ENCODE results near the gene CHID1. TPM values are rescaled to one million over a fixed set of nuclear protein-coding genes. Genes with fewer than 3 reads are reported as not detected.
A peak's percentile ranks its signal among the peaks of the same experiment; 100 is the strongest.

CHID1 gene
- total RNA-seq, 6 donors from 2014 or later = 34.6 to 144 (median 59.1) TPM

GRCh38 chr11:871472-871871, 39.1 kb downstream of the CHID1 start:
- peak in 1 of 2 donors; percentile 77 for DNase-seq
- no peaks in the 10 kb centered on the region for H3K27me3 ChIP-seq
- H3K4me3 ChIP-seq = no peak overlapping the region
- ATAC-seq (ENCODE audit: low FRiP score in 2 of 2) = no peak
- H3K36me3 ChIP-seq = peaks cover 0 to 29% (median 16%) of the 10 kb centered on the region in 4 donors
- no peaks in the 10 kb centered on the region for H3K9me3 ChIP-seq
- no peak overlapping the region for H3K27ac ChIP-seq
- TF ChIP-seq EP300 (IDR thresholded peaks at IDR 0.05) = no peak
- no peak for TF ChIP-seq CTCF (IDR thresholded peaks at IDR 0.05)
- TF ChIP-seq POLR2AphosphoS5 (IDR thresholded peaks at IDR 0.05) = no peak
- no peak for TF ChIP-seq POLR2A (IDR thresholded peaks at IDR 0.05)
- no peaks in the 10 kb centered on the region for H3K4me1 ChIP-seq
- WGBS, 2 donors = 86% methylated on average over 7 of the region's 9 CpGs; no CpG with 5 or more reads in 1 of the 2 donors

GRCh38 chr11:870418-870817, 40.2 kb downstream of the CHID1 start:
- TF ChIP-seq EP300 (IDR thresholded peaks at IDR 0.05) = no peak
- no peak for TF ChIP-seq POLR2AphosphoS5 (IDR thresholded peaks at IDR 0.05)
- TF ChIP-seq POLR2A (IDR thresholded peaks at IDR 0.05) = no peak
- no peak for TF ChIP-seq CTCF (IDR thresholded peaks at IDR 0.05)
- DNase-seq (peak in 1 of 2 donors; percentile 68), ATAC-seq (ENCODE audit: low FRiP score in 2 of 2) (no peak)
- Histone ChIP-seq H3K36me3 (peaks cover 0 to 39% (median 26%) of the 10 kb centered on the region in 4 donors), H3K9me3 (no peaks in the 10 kb centered on the region), H3K4me1 (no peaks in the 10 kb centered on the region), H3K4me3 (no peak overlapping the region), H3K27ac (no peak overlapping the region), H3K27me3 (no peaks in the 10 kb centered on the region)
- 84 to 92% methylated on average over 4 to 7 of the region's 8 CpGs for WGBS, 2 donors

- TF ChIP-seq EP300 (IDR thresholded peaks at IDR 0.05) (no peak), CTCF (IDR thresholded peaks at IDR 0.05) (peak in 1 of 6 experiments; percentile 21)
- H3K4me3 ChIP-seq = no peak overlapping the region
- 85% methylated on average over 8 of the region's 8 CpGs; no CpG with 5 or more reads in 1 of the 2 donors for WGBS, 2 donors
- H3K27me3 ChIP-seq = no peaks in the 10 kb centered on the region
- peaks cover 0 to 43% (median 28%) of the 10 kb centered on the region in 4 donors for H3K36me3 ChIP-seq
- ATAC-seq (ENCODE audit: low FRiP score in 2 of 2) (no peak), DNase-seq (no peak)
- no peaks in the 10 kb centered on the region for H3K4me1 ChIP-seq
- no peaks in the 10 kb centered on the region for H3K9me3 ChIP-seq
- no peak overlapping the region for H3K27ac ChIP-seq
Observed at GRCh38 chr11:870127-870413, 40.5 kb downstream of the CHID1 start.

- no peaks in the 10 kb centered on the region for H3K27me3 ChIP-seq
- WGBS, 2 donors = 87 to 93% methylated on average over 8 to 16 of the region's 25 CpGs
- H3K36me3 ChIP-seq = peaks cover 0 to 47% (median 31%) of the 10 kb centered on the region in 4 donors
- H3K4me1 ChIP-seq = no peaks in the 10 kb centered on the region
- H3K9me3 ChIP-seq = no peaks in the 10 kb centered on the region
- ATAC-seq (ENCODE audit: low FRiP score in 2 of 2) (no peak), DNase-seq (peak in 1 of 2 donors; percentile 69)
- TF ChIP-seq EP300 (IDR thresholded peaks at IDR 0.05) (no peak), CTCF (IDR thresholded peaks at IDR 0.05) (no peak), POLR2A (IDR thresholded peaks at IDR 0.05) (no peak)
- H3K27ac ChIP-seq = no peak overlapping the region
- H3K4me3 ChIP-seq = no peak overlapping the region
Observed at GRCh38 chr11:869399-870126, 41.0 kb downstream of the CHID1 start.

- Histone ChIP-seq H3K36me3 (peaks cover 0 to 55% (median 36%) of the 10 kb centered on the region in 4 donors), H3K4me3 (no peak overlapping the region), H3K27ac (no peak overlapping the region), H3K4me1 (no peaks in the 10 kb centered on the region), H3K27me3 (no peaks in the 10 kb centered on the region), H3K9me3 (no peaks in the 10 kb centered on the region)
- WGBS, 2 donors = 83 to 100% methylated on average over 6 to 7 of the region's 12 CpGs
- ATAC-seq (ENCODE audit: low FRiP score in 2 of 2) (no peak), DNase-seq (peak in 1 of 2 donors; percentile 56)
- TF ChIP-seq POLR2AphosphoS5 (IDR thresholded peaks at IDR 0.05) = no peak
- TF ChIP-seq POLR2A (IDR thresholded peaks at IDR 0.05) = no peak
- no peak for TF ChIP-seq EP300 (IDR thresholded peaks at IDR 0.05)
- TF ChIP-seq CTCF (IDR thresholded peaks at IDR 0.05) = no peak
Observed at GRCh38 chr11:868802-869201, 41.8 kb downstream of the CHID1 start.

Measured in upper lobe of left lung (tissue), 6 donors.